WTC11 (cell line): ENCODE measurements around the gene ARL5B. TPM values are rescaled to one million over a fixed set of nuclear protein-coding genes. Genes with fewer than 3 reads are reported as not detected.

Source experiments
- ATAC-seq: fragments of 200-7000 bp; cut with Tn5 transposase; 2 replicates; pipeline ENCODE4 v1.10.0; 2021; ENCODE audit warnings: mild to moderate bottlenecking, moderate library complexity
- CTCF ChIA-PET: fragments of 300-600 bp; sonication (Branson Sonifier 250); formaldehyde crosslinking; loops from one replicate; lab custom pipeline; 2021; ENCODE audit warnings: antibody characterized with exemption; lab: Charles Lee
- POLR2A ChIA-PET: fragments of 350-600 bp; sonication (Branson Sonifier 250); formaldehyde crosslinking; loops from one replicate; lab custom pipeline; 2021; ENCODE audit warnings: antibody characterized with exemption; lab: Charles Lee
- DNase-seq: peaks from one replicate; pipeline ENCODE4 v3.0.0; 2021; ENCODE audit warnings: low spot score
- H3K27ac Mint-ChIP-seq: 2 replicates; pipeline ENCODE4 v1.8.0; 2021; ENCODE audit warnings: mixed read lengths
- H3K27me3 Mint-ChIP-seq: 2 replicates; pipeline ENCODE4 v1.8.0; 2021; ENCODE audit warnings: low read depth, mild to moderate bottlenecking, moderate library complexity, mixed read lengths
- H3K36me3 Mint-ChIP-seq: 2 replicates; pipeline ENCODE4 v1.8.0; 2021; ENCODE audit warnings: mixed read lengths
- H3K4me1 Mint-ChIP-seq: 2 replicates; pipeline ENCODE4 v1.8.0; 2022; ENCODE audit warnings: mixed read lengths
- H3K4me3 Mint-ChIP-seq: 2 replicates; pipeline ENCODE4 v1.8.0; 2021; ENCODE audit warnings: mild to moderate bottlenecking, moderate library complexity, mixed read lengths
- H3K9me3 Mint-ChIP-seq: 2 replicates; pipeline ENCODE4 v1.8.0; 2021; ENCODE audit warnings: mixed read lengths
- ATF1 ChIP-seq: sonication (generic); formaldehyde crosslinking; IDR thresholded peaks from 2 replicates; pipeline ENCODE4 v1.8.1; 2023; ENCODE audit warnings: mild to moderate bottlenecking, moderate library complexity, missing genetic modification reagents
- ATF2 ChIP-seq: sonication (generic); formaldehyde crosslinking; IDR thresholded peaks from 2 replicates; pipeline ENCODE4 v1.8.1; 2022; ENCODE audit warnings: low read depth, missing genetic modification reagents, borderline replicate concordance
- CDX4 ChIP-seq: fragments of 250-450 bp; sonication (Bioruptor Pico); IDR thresholded peaks from 2 replicates; pipeline ENCODE4 v1.9.0; 2021; ENCODE audit warnings: moderate library complexity, mild to moderate bottlenecking, inconsistent platforms, borderline replicate concordance
- ETV6 ChIP-seq: sonication (generic); formaldehyde crosslinking; IDR thresholded peaks from 2 replicates; pipeline ENCODE4 v1.8.1; 2022; ENCODE audit warnings: mild to moderate bottlenecking, missing genetic modification reagents
- FOXK1 ChIP-seq: sonication (generic); formaldehyde crosslinking; IDR thresholded peaks from 2 replicates; pipeline ENCODE4 v1.8.0; 2022; ENCODE audit warnings: mild to moderate bottlenecking, moderate library complexity, missing genetic modification reagents
- GABPB1 ChIP-seq: sonication (generic); formaldehyde crosslinking; IDR thresholded peaks from 2 replicates; pipeline ENCODE4 v1.8.1; 2023; ENCODE audit warnings: mild to moderate bottlenecking, missing genetic modification reagents
- GTF2I ChIP-seq: fragments of 250-450 bp; sonication (Bioruptor Pico); conservative IDR thresholded peaks from 2 replicates; pipeline ENCODE4 v1.4.0; 2021; ENCODE audit warnings: mild to moderate bottlenecking
- IRF2 ChIP-seq: sonication (generic); formaldehyde crosslinking; IDR thresholded peaks from 2 replicates; pipeline ENCODE4 v1.8.0; 2022; ENCODE audit warnings: low read depth, missing genetic modification reagents, borderline replicate concordance
- NFATC4 ChIP-seq: fragments of 250-450 bp; sonication (Bioruptor Pico); IDR thresholded peaks from 2 replicates; pipeline ENCODE4 v1.9.0; 2021; ENCODE audit warnings: mild to moderate bottlenecking
- NR1H2 ChIP-seq: sonication (generic); formaldehyde crosslinking; IDR thresholded peaks from 2 replicates; pipeline ENCODE4 v1.9.0; 2021; ENCODE audit warnings: mild to moderate bottlenecking, moderate library complexity, missing genetic modification reagents
- NR2C2 ChIP-seq: sonication (generic); formaldehyde crosslinking; IDR thresholded peaks from 2 replicates; pipeline ENCODE4 v1.8.0; 2022; ENCODE audit warnings: mild to moderate bottlenecking, missing genetic modification reagents
- PREB ChIP-seq: sonication (generic); formaldehyde crosslinking; IDR thresholded peaks from 2 replicates; pipeline ENCODE4 v1.8.1; 2022; ENCODE audit warnings: mild to moderate bottlenecking, missing genetic modification reagents, moderate library complexity, borderline replicate concordance
- RORB ChIP-seq: fragments of 250-450 bp; sonication (Bioruptor Pico); IDR thresholded peaks from 2 replicates; pipeline ENCODE4 v1.9.0; 2021; ENCODE audit warnings: mild to moderate bottlenecking
- SP1 ChIP-seq: sonication (generic); formaldehyde crosslinking; conservative IDR thresholded peaks from 2 replicates; pipeline ENCODE4 v1.8.1; 2022; ENCODE audit warnings: missing genetic modification reagents
- TCF7 ChIP-seq: sonication (generic); formaldehyde crosslinking; IDR thresholded peaks from 2 replicates; pipeline ENCODE4 v1.8.0; 2022; ENCODE audit warnings: mild to moderate bottlenecking, low read depth, missing genetic modification reagents, moderate library complexity
- ZBTB43 ChIP-seq: sonication (generic); formaldehyde crosslinking; IDR thresholded peaks from 2 replicates; pipeline ENCODE4 v1.8.1; 2023; ENCODE audit warnings: mild to moderate bottlenecking, missing genetic modification reagents
- ZNF121 ChIP-seq: sonication (generic); formaldehyde crosslinking; IDR thresholded peaks from 2 replicates; pipeline ENCODE4 v1.8.0; 2023; ENCODE audit warnings: missing genetic modification reagents
- ZNF138 ChIP-seq: sonication (generic); formaldehyde crosslinking; conservative IDR thresholded peaks from 2 replicates; pipeline ENCODE4 v1.8.1; 2022; ENCODE audit warnings: mild to moderate bottlenecking, moderate library complexity, missing genetic modification reagents
- ZNF281 ChIP-seq: sonication (generic); formaldehyde crosslinking; IDR thresholded peaks from 2 replicates; pipeline ENCODE4 v1.8.0; 2023; ENCODE audit warnings: mild to moderate bottlenecking, missing genetic modification reagents
- ZNF317 ChIP-seq: sonication (generic); formaldehyde crosslinking; IDR thresholded peaks from 2 replicates; pipeline ENCODE4 v1.8.1; 2023; ENCODE audit warnings: low read depth, mild to moderate bottlenecking, moderate library complexity, missing genetic modification reagents, borderline replicate concordance
- total RNA-seq: library from RNA; stranded (reverse); gene quantifications from 3 replicates; pipeline ENCODE4 v1.2.3, GENCODE V29; 2021

The ARL5B gene
- total RNA-seq, 1 experiment from 2014 or later = 44.1 TPM

- ATAC-seq = no peak
- POLR2A ChIA-PET = no interaction called here
- CTCF ChIA-PET = no interaction called here
Observed at GRCh38 chr10:18699849-18700840, 40.9 kb downstream of the ARL5B start.

More at GRCh38 chr10:18699849-18700840, 40.9 kb downstream of the ARL5B start:
- TF ChIP-seq NR1H2 (CRISPR knock-in tag) = no peak
- no peak for TF ChIP-seq GABPB1 (CRISPR knock-in tag)
- no peak for TF ChIP-seq RORB (CRISPR knock-in tag)
- TF ChIP-seq ZNF121 (CRISPR knock-in tag) = no peak
- TF ChIP-seq ATF2 (CRISPR knock-in tag) = no peak
- no peak for TF ChIP-seq GTF2I (CRISPR knock-in tag)
- no peak for TF ChIP-seq ZNF317 (CRISPR knock-in tag)
- TF ChIP-seq SP1 = no peak
- TF ChIP-seq ATF1 (CRISPR knock-in tag) = no peak
- no peak for TF ChIP-seq TCF7 (CRISPR knock-in tag)
- TF ChIP-seq ZNF281 (CRISPR knock-in tag) = no peak
- no peak for TF ChIP-seq ZNF138 (CRISPR knock-in tag)
- no peak for TF ChIP-seq IRF2 (CRISPR knock-in tag)
- TF ChIP-seq PREB (CRISPR knock-in tag) = no peak
- TF ChIP-seq CDX4 (CRISPR knock-in tag) = no peak
- no peak for TF ChIP-seq ETV6 (CRISPR knock-in tag)
- no peak for TF ChIP-seq NR2C2 (CRISPR knock-in tag)
- no peak for TF ChIP-seq ZBTB43 (CRISPR knock-in tag)
- TF ChIP-seq FOXK1 = no peak
- no peak for TF ChIP-seq NFATC4 (CRISPR knock-in tag)
- Mint-ChIP-seq H3K4me3 (no peak overlapping the region), H3K9me3 (peaks cover 18% of the 10 kb centered on the region), H3K4me1 (no peaks in the 10 kb centered on the region; the same call in 1 of the 2 replicates), H3K27ac (no peak overlapping the region), H3K27me3 (no peaks in the 10 kb centered on the region), H3K36me3 (peaks cover 5% of the 10 kb centered on the region; the same call in 1 of the 2 replicates)
- no peak for DNase-seq
